K562 (cell line): ENCODE measurements around the gene TMEM132C. TPM values are rescaled to one million over a fixed set of nuclear protein-coding genes. Genes with fewer than 3 reads are reported as not detected.

Experiments
- ATAC-seq: fragments of 200-7000 bp; cut with Tn5 transposase; 3 replicates; pipeline ENCODE4 v1.9.1; 2020; ENCODE audit warnings: moderate library complexity
- BruUV-seq: library from RNA; stranded (reverse); fragments of 400-500 nt; replicated peaks from 2 replicates; lab custom pipeline; 2021; lab: Mats Ljungman, UMichigan
- CTCF ChIA-PET: fragments of 300-600 bp; formaldehyde crosslinking; extraction: SDS; loops from one replicate; lab custom pipeline; 2021; ENCODE audit warnings: low intra/inter-chr PET ratio; lab: Yijun Ruan, JAX
- POLR2A ChIA-PET: fragments of 300-600, 350-650 bp; sonication (Branson Sonifier 250); formaldehyde crosslinking; extraction: SDS; loops from one replicate; lab custom pipeline; 2021; ENCODE audit warnings: antibody characterized with exemption, inconsistent platforms; lab: Yijun Ruan, JAX
- DNase-seq, 4 experiments: peaks; one replicate each; pipeline versions ENCODE4 v3.0.0 to v3.0.0-alpha.2; 2011 to 2018; ENCODE audit warnings: low spot score in 3 of 4, mixed read lengths in 3 of 4; ENCODE audit errors: extremely low read depth in 1 of 4
- FAIRE-seq: peaks from 2 replicates; lab custom pipeline; 2011; peaks lifted over from hg19 to GRCh38; lab: Jason Lieb, UNC
- H2AFZ ChIP-seq: 2 replicates; pipeline ENCODE4 v1.6.0; 2011; ENCODE audit warnings: low read depth, low read length, control low read depth, inconsistent platforms
- H3K27ac ChIP-seq: fragments of 200-600 bp; 3 replicates; pipeline ENCODE4 v1.8.0; 2011; ENCODE audit warnings: low read depth, mild to moderate bottlenecking, control low read depth, inconsistent platforms, low read length, moderate library complexity, mixed read lengths; ENCODE audit errors: extremely low read depth
- H3K27me3 ChIP-seq, 2 experiments: fragments of 300-600 bp in 1 of 2; 2 replicates in 1 of 2; 3 replicates in 1 of 2; pipeline versions ENCODE4 v1.6.0 to v1.8.0; 2011; ENCODE audit warnings: inconsistent platforms in 2 of 2, low read length in 2 of 2, mild to moderate bottlenecking in 1 of 2, mixed read lengths in 1 of 2, moderate library complexity in 1 of 2; ENCODE audit not compliant: control insufficient read depth in 2 of 2, insufficient read depth in 2 of 2
- H3K36me3 ChIP-seq: fragments of 300-600 bp; 3 replicates; pipeline ENCODE4 v1.8.0; 2011; ENCODE audit warnings: mild to moderate bottlenecking, low read length, inconsistent platforms; ENCODE audit not compliant: control insufficient read depth, insufficient read depth
- H3K4me1 ChIP-seq, 2 experiments: fragments of 200-600 bp in 1 of 2; replicated peaks in 1 of 2; 2 replicates in 1 of 2; 3 replicates in 1 of 2; pipeline versions ENCODE4 v1.5.1 to v1.8.0; 2011; ENCODE audit warnings: inconsistent platforms in 2 of 2, low read length in 2 of 2, mild to moderate bottlenecking in 1 of 2, mixed read lengths in 1 of 2, moderate library complexity in 1 of 2; ENCODE audit not compliant: control insufficient read depth in 2 of 2, insufficient read depth in 2 of 2
- H3K4me2 ChIP-seq: 2 replicates; pipeline ENCODE4 v1.6.1; 2011; ENCODE audit warnings: low read length, control low read depth, inconsistent platforms, mixed read lengths; ENCODE audit not compliant: insufficient read depth
- H3K4me3 ChIP-seq: fragments of 200-600 bp; sonication (generic), shearing (Covaris generic); 2 replicates; pipeline ENCODE4 v1.5.1; 2016; ENCODE audit warnings: control low read depth, inconsistent platforms
- H3K79me2 ChIP-seq: fragments of 200-600 bp; 3 replicates; pipeline ENCODE4 v1.8.0; 2011; ENCODE audit warnings: low read length, inconsistent platforms; ENCODE audit not compliant: control insufficient read depth, insufficient read depth
- H3K9ac ChIP-seq, 2 experiments: 2 replicates each; pipeline versions ENCODE4 v1.6.0 to v1.6.1; 2011; ENCODE audit warnings: low read depth in 2 of 2, low read length in 2 of 2, control low read depth in 1 of 2, inconsistent platforms in 1 of 2, mild to moderate bottlenecking in 1 of 2, mixed read lengths in 1 of 2; ENCODE audit not compliant: insufficient read depth in 1 of 2
- H3K9me1 ChIP-seq: one replicate; pipeline ENCODE4 v1.6.0; 2011; ENCODE audit warnings: inconsistent platforms, mild to moderate bottlenecking, low read length, moderate library complexity; ENCODE audit not compliant: control insufficient read depth, insufficient read depth
- H3K9me3 ChIP-seq: replicated peaks from 2 replicates; pipeline ENCODE4 v1.5.1; 2011; ENCODE audit warnings: low read depth, low read length, inconsistent platforms; ENCODE audit not compliant: control insufficient read depth, insufficient read depth
- H4K20me1 ChIP-seq: replicated peaks from 2 replicates; pipeline ENCODE4 v1.6.1; 2011; ENCODE audit warnings: low read length, inconsistent platforms, mixed read lengths; ENCODE audit not compliant: control insufficient read depth, insufficient read depth
- BRCA1 ChIP-seq, 2 experiments: fragments of 450-650 bp in 1 of 2; sonication (generic) in 1 of 2; formaldehyde crosslinking in 1 of 2; IDR thresholded peaks; 2 replicates each; pipeline versions ENCODE4 v1.5.0 to v1.6.1; 2017 to 2020; ENCODE audit warnings: mild to moderate bottlenecking in 1 of 2, missing genetic modification reagents in 1 of 2
- CBFA2T3 ChIP-seq: fragments of 450-650 bp; IDR thresholded peaks from 2 replicates; pipeline ENCODE4 v1.6.1; 2017
- FOXA1 ChIP-seq: fragments of 450-650 bp; IDR thresholded peaks from 2 replicates; pipeline ENCODE4 v1.6.1; 2016; ENCODE audit warnings: mild to moderate bottlenecking, borderline replicate concordance
- MYC ChIP-seq, 2 experiments: fragments of 250-450 bp in 1 of 2; sonication (Bioruptor Pico) in 1 of 2; IDR thresholded peaks; 2 replicates each; pipeline versions ENCODE4 v1.5.1 to v1.6.1; 2012 to 2021; ENCODE audit warnings: low read depth in 2 of 2, borderline replicate concordance in 1 of 2, improper control_type of control experiment in 1 of 2, low read length in 1 of 2, mild to moderate bottlenecking in 1 of 2, moderate library complexity in 1 of 2
- NFYB ChIP-seq: IDR thresholded peaks from 2 replicates; pipeline ENCODE4 v1.6.1; 2011; ENCODE audit warnings: mild to moderate bottlenecking, moderate library complexity; ENCODE audit not compliant: insufficient read length; ENCODE audit errors: extremely low read depth
- THRAP3 ChIP-seq: fragments of 450-650 bp; IDR thresholded peaks from 2 replicates; pipeline ENCODE4 v1.6.1; 2016; ENCODE audit warnings: mild to moderate bottlenecking, inconsistent platforms, borderline replicate concordance
- ZNF280B ChIP-seq: fragments of 250-450 bp; sonication (Bioruptor Pico); IDR thresholded peaks from 2 replicates; pipeline ENCODE4 v1.5.1; 2021; ENCODE audit warnings: mild to moderate bottlenecking
- ZNF408 ChIP-seq: fragments of 250-450 bp; sonication (Bioruptor Pico); IDR thresholded peaks from 2 replicates; pipeline ENCODE4 v1.4.0; 2020; ENCODE audit warnings: low read depth, mild to moderate bottlenecking, moderate library complexity
- WGBS: fragments of 100-300 bp; shearing (Covaris generic); methylation state at CpG from one replicate; pipeline ENCODE4 v1.1.6; 2016; ENCODE audit warnings: low coverage, mixed read lengths; ENCODE audit not compliant: insufficient coverage; ENCODE audit errors: missing lambda C conversion rate; 5-methylcytosine and 5-hydroxymethylcytosine counted together
- in situ Hi-C: fragments of 300-500 bp; cut with MboI; formaldehyde crosslinking; loops from 4 replicates; pipeline ENCODE4 v1.15.0; 2018; ENCODE audit warnings: inconsistent platforms, mixed read lengths
- intact Hi-C: fragments of 100-400 bp; cut with micrococcal nuclease; formaldehyde crosslinking; loops from 2 replicates; pipeline ENCODE4 v1.14.2; 2022
- polyA plus RNA-seq, 8 experiments: library from polyadenylated mRNA; depleted of rRNA in 4 of 8; stranded (reverse) in 5 of 8; unstranded in 3 of 8; fragments of >200 nt; fragmentation: Nextera tagmentation in 2 of 8; fragmentation: Illumina TruSeq in 1 of 8; extraction: Ambion mirVana in 2 of 8; extraction: Trizol in 1 of 8; gene quantifications; 2 replicates each; pipeline versions ENCODE4 v1.2.1 to v1.2.3, GENCODE V29; 2011 to 2014; ENCODE audit warnings: inconsistent platforms in 1 of 8, missing spikeins in 1 of 8
- total RNA-seq, 7 experiments: library from RNA; depleted of rRNA in 6 of 7; stranded (reverse); fragments of >200 nt in 6 of 7; fragmentation: Illumina TruSeq in 2 of 7; extraction: Trizol in 2 of 7; gene quantifications; 2 replicates each; pipeline versions ENCODE4 v1.2.1 to v1.2.3, GENCODE V29; 2011 to 2021; ENCODE audit warnings: low replicate concordance in 1 of 7
- TF ChIP-seq, protein P1 (sequence below): fragments of 450-650 bp; formaldehyde crosslinking; IDR thresholded peaks from 2 replicates; pipeline ENCODE4 v1.4.0; 2022; ENCODE audit warnings: missing genetic modification characterization

The TMEM132C gene
- total and polyA plus RNA-seq, 9 of the 15 experiments (the other 6 are each of a cell fraction or from before 2014, with no cell fraction given) = not detected

DNA sequence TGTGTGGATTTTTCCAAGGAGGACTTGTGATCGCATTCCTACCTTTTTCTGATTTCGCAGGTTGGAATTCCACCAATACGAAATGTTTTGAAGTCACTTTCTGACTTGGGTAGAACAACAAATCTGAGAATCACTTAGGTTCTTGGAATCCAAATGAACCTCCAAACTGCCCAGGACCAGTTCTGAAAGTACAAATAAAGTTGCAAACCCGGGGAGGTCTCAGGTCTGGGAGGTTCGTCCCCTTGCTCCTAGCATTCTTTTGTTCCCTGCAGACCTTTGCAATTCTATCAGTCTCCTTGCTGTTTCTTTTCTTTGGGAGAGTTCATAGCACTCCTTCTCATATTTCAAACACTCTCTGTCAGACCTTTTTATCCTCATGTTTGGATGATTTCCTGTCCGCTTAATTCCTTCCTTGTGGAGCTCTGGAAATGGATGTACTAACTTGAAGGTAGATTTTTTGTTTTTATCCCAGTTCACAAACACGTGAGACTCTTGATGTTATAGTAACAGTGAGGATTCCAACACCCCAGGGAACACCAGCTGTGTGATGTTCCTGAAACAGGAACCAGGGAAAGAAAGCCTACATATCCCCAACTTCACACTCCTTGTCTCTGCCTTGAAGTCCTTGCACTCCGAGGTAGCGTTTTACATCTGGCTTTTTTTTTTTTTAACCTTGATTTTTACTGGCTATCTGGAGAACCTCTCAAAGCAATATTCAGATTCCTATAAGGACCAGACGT is 70.6 kb downstream of the TMEM132C start:
- no peak for TF ChIP-seq ZNF408
- TF ChIP-seq THRAP3 = no peak
- TF ChIP-seq, all 486 proteins: peak for 0
- Histone ChIP-seq H3K4me3 (no peak overlapping the region), H3K4me1 (no peaks in the 10 kb centered on the region), H3K27ac (no peak overlapping the region), H3K9me1 (no peaks in the 10 kb centered on the region), H3K79me2 (no peaks in the 10 kb centered on the region), H3K9ac (no peak overlapping the region), H3K36me3 (no peaks in the 10 kb centered on the region), H3K9me3 (no peaks in the 10 kb centered on the region), H3K27me3 (no peaks in the 10 kb centered on the region), H4K20me1 (no peaks in the 10 kb centered on the region), H3K4me2 (no peak overlapping the region), H2AFZ (no peak overlapping the region)
- WGBS = 1% methylated on average over 9 of the region's 10 CpGs
- ATAC-seq = no peak
- FAIRE-seq = no peak
- DNase-seq = no peak
- ChIA-PET POLR2A (no interaction called here), CTCF (no interaction called here)
- no TSS peak for BruUV-seq
- intact Hi-C loops = no loop called here
- in situ Hi-C loops = no loop called here

- H3K27me3 ChIP-seq = no peaks in the 10 kb centered on the region; a peak in 1 of 5 replicates
- H3K9me3 ChIP-seq = no peaks in the 10 kb centered on the region
- no peaks in the 10 kb centered on the region for H3K4me1 ChIP-seq
- H3K36me3 ChIP-seq = no peaks in the 10 kb centered on the region
- POLR2A ChIA-PET = no interaction called here
- in situ Hi-C loops = no loop called here
- FAIRE-seq (no peak), ATAC-seq (no peak), DNase-seq (no peak)
- no peak overlapping the region for H3K9ac ChIP-seq
- no peaks in the 10 kb centered on the region for H4K20me1 ChIP-seq
- no peaks in the 10 kb centered on the region for H3K9me1 ChIP-seq
- no peak overlapping the region for H3K4me2 ChIP-seq
- H3K79me2 ChIP-seq = no peaks in the 10 kb centered on the region
- no peak overlapping the region for H2AFZ ChIP-seq
- intact Hi-C loops = no loop called here
- no peak overlapping the region for H3K4me3 ChIP-seq
- H3K27ac ChIP-seq = no peak overlapping the region
- WGBS = 2% methylated on average over 9 of the region's 9 CpGs
- CTCF ChIA-PET = no interaction called here
- BruUV-seq = no TSS peak
- TF ChIP-seq, protein P1, sequence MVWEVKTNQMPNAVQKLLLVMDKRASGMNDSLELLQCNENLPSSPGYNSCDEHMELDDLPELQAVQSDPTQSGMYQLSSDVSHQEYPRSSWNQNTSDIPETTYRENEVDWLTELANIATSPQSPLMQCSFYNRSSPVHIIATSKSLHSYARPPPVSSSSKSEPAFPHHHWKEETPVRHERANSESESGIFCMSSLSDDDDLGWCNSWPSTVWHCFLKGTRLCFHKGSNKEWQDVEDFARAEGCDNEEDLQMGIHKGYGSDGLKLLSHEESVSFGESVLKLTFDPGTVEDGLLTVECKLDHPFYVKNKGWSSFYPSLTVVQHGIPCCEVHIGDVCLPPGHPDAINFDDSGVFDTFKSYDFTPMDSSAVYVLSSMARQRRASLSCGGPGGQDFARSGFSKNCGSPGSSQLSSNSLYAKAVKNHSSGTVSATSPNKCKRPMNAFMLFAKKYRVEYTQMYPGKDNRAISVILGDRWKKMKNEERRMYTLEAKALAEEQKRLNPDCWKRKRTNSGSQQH (CRISPR knock-in tag) = no peak
- TF ChIP-seq FOXA1 (no peak), MYC (IDR thresholded peaks at IDR 0.05; ENCODE audit: low read depth, low read length) (no peak), MYC (CRISPR knock-in tag; IDR thresholded peaks at IDR 0.05; ENCODE audit: borderline replicate concordance, low read depth) (no peak), ZNF280B (no peak), BRCA1 (IDR thresholded peaks at IDR 0.05) (no peak), BRCA1 (CRISPR knock-in tag; IDR thresholded peaks at IDR 0.05) (no peak), CBFA2T3 (no peak), NFYB (no peak)
These were observed 71.6 kb downstream of the TMEM132C start for GRCh38 chr12:128338386-128339125.
